Stimulated activated CD4-positive, alpha-beta T cell treated with anti-CD3 and anti-CD28 coated beads, Interleukin-4, amount 100 ng/mL, for 1 hour (primary cell): Measurements from ENCODE around the gene AFDN.

ENCODE experiments used
- DNase-seq: peaks from one replicate; pipeline ENCODE4 v3.0.0-alpha.2; 2020

Gene AFDN

DNA sequence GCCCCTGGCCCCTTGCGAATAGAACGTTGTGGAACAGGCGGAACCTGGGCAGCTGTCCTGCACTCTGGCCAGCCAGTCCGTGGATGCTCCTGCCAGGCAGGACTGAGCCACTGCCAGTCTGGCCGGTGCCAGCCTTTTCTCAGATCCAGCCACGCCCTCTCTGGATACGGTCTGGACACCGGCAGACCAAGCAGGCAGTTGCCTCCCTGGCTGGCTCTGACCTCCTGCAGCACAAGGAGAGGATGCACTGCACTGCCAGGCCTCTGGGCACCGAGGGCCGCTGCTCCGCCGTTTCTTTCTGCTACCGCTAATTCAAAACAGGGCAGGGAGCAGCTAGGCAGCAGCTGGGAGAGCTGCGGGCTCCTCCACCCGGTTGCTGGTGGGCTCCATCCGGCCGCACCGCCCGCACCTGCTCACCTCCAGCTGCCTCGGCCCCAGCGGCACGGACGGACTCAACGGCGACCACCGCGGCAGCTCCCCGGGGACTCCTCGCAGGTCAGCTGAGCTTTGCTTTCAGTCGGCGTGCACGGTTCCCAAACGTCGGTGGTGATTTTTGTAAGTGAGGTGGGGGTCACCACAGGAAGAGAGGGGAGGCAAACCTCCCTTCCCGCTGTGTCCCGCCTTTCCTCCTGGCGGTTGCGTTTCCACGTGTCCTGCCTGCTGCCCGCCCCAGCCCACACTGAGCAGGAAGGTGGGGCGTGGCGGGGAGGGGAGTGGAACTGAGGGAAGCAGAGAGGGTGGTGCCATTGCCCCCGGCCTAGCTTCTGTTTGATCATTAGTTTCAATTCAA is 30.3 kb upstream of the AFDN start:
- DNase-seq = no peak

DNA sequence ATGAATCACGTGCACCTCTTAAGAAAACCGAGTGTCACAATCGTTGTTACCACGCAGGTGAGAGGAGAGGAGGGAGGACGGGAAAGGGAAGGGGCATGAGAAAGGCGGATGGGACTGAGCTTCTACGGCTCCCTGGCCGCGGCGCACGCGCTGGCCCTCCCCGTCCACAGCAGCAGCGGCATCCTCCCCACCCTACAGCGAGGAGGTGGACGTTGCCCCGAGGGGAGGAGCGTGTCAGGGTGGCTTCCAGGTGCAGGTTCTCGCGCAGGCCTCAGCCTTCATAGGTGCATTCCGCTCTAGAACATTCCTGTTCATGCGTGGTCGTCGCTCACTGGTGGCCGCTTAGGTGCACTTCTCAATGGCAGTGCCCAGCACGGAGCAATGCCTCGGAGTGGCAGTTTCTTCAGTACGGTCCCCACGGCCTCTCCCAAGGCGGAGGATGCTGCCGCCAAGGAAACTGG is 29.7 kb upstream of the AFDN start:
- DNase-seq = no peak

DNA sequence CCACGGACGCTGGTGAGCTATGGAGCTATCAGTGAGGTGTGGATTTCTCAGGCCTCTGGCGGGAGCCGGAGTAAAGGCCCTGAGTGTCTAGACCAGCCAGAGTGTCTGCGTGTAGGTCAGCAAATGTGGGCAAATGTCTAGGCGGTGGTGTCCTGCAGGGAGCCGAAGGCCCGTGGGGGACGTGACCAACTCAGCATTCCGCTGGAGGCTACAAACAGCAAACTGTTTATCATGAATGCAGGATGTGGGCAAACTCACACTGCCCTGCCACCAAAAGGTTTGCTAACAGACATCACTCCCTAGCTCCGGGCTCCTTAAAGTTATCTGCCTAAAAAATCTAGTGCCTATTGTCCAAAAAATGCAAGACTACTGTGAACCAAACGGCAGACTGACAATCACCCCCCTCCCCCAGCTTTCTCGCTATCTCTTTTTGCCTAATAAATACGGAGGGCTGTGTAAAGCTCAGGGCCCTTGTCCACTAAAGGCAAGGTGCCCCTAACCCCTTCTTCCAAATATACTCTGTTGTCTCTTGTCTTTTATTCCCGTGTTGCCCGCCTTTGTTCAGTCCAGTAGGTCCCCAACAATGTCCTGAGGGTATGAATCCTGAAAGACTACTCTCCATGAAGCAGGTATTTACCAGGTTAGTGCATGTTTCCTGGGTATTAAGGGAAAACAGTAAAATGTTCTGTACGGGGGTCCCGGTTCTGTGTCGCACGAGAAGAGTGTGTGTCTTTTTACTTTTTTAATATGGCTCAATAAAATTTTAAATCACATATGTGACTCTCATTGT is 29.0 kb upstream of the AFDN start:
- DNase-seq = no peak

DNA sequence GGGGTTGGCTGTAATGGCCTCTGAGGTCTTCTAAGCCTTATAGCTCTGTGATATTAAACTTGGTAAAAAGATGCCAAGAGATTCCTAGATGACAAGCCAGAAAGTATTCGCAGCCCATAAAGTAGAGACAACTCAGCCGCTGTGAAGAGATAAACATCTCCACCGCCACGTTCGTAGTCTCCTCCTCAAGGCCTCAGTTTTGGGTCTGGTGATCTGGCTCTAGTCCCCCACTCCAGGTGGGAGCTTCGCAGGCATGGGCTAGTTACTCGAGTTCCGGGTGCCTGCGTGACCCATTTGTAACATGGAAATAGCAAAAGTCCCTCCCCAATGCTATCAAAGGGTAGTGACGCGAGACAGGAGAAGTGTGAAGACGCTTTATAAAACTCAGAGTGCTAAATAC is 28.3 kb upstream of the AFDN start:
- DNase-seq = no peak

DNA sequence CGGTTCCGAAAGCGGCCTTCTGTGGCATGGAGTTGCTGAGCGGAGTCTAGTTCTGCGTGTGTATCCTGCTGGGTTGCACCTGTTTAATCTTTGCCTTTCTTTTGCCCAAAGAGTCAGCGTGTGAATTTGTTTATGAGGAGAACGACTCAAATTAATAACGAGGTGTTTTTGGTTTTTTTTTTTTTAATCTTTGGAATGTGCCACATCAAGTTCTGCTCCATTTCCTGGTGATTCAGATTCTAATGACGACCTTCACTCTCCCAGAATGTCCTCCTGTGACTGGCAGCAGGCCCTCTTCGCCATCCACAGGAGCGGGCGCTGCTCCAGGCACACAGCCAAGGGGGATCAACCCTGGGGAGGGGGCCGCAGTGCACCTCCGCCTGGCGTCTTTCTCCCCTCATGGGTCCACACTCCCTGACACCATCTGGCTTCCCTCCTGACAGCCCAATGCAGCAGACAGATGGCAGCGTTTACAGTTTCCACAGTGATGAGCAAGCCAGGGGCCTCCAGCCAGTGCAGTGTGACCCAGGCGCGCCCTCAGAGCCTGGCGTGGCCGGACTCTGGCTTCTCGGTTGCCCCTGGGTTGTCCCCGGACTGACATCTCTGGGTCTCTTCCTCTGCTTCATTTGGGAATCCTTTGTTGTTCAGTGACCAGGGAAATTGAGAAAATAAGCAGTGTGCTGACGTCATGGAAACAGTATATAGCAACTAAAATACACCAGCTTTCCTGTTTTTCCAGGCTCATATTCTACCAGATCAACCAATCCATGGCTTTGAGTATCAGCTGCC is 27.5 kb upstream of the AFDN start:
- DNase-seq = no peak

DNA sequence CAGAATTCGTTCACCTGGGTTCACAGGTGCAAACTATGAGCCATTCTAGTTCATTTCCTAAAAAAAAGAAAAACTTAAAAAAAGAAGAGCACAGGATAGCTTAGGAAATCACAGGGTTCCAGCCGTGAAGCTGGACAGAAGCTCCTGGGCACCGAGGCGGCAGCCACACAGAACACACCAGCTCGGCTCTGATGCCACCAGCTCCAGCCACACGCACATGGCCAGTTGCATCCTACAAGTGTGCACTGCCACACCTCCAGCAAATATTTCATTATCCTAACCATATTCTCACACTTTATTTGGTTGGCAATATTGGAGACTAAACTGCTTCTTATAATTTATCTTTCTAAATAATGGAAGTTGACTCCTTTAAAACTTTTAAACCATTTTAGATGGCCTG is 26.2 kb upstream of the AFDN start:
- DNase-seq = no peak

DNA sequence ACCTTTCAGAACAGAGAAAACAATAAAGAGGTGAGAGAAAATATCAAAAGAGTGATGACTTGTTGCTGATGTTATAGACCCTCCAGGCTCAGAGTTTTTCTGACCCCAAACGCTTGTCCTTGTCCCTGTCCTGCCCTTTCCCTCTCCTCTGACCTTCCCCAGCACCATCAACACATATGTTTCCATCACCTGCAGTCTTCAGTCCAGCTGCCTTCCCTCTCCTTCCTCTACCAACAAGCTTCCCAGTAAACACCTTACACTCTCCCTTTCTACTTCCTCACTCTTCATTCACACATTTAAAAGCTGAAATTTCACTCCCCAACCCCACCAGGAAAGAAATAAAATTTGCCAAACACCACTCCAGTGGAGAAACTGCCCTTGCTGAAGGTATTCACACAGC is 25.4 kb upstream of the AFDN start:
- no peak for DNase-seq

DNA sequence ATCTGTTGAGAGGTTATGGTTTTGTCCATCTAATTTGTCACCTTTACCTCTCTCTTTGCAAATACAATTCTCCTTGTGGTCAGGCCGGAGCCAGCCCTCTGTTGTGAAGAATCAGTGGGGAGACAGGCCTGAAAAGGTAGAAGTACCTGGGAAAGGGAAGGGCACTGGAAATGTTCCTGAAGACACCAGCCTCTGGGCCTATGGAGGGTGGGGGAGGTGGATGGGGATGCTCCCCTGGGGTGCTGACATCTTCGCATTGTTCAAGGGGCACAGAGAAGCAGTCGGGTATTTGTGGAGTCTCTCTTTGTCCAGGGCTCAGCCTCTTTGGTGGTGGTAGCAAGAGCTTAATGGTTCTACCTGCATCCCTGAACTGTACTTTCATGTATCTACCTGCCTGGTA is 24.4 kb upstream of the AFDN start:
- DNase-seq = no peak

DNA sequence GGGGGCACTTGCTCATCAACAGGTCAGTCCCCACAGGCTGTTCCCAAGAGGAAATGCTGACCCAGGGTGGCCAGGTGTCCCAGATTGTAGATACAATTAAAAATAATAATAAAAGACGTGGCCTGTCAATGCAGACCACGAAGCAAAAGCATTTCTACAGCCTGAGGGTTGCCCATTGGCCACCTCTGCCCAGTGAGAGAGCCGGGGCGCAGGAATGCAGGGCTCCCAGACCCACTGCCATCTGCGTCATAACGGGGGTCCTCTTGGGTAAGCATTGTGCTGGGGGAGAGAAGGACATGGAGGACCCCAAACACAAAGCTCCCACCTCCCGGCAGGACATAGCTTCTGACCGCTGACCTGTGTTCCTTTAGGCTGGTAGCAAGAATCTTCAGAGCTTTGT is 22.9 kb upstream of the AFDN start:
- no peak for DNase-seq

DNA sequence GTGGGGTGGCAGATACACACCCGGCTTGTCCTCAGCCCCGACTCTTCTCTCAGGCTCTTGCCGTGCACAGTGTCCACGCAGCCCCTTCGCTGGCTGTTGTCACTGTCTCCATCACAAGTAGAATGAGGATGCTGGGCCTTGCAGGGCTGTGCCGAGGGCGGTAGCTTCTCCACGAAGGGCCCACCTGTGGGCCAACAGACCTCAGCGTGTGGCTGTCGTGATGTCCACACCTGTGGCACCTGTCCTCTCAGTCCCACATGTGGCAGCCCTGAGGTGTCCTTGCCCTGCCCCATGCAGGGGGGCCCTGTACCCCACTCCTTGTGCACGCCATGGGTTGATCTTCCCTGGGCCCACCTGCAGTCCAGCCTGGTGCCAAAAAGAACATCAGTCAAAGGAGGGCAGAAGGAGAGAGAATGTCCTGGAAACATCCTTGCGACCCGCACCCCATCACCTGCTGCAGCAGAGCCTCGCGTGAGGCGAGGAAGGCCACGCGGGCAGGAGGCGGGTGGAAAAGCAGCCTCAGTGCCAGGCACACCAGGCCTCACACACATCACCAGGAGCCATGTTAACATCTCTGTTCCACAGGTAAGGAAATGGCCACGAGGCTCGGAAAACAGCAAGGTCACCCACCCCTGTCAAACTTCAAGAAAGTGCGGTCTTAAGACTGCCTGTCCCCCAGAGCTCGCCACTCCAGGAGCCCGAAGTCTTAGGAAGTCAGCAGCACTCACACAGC is 22.3 kb upstream of the AFDN start:
- DNase-seq = no peak

DNA sequence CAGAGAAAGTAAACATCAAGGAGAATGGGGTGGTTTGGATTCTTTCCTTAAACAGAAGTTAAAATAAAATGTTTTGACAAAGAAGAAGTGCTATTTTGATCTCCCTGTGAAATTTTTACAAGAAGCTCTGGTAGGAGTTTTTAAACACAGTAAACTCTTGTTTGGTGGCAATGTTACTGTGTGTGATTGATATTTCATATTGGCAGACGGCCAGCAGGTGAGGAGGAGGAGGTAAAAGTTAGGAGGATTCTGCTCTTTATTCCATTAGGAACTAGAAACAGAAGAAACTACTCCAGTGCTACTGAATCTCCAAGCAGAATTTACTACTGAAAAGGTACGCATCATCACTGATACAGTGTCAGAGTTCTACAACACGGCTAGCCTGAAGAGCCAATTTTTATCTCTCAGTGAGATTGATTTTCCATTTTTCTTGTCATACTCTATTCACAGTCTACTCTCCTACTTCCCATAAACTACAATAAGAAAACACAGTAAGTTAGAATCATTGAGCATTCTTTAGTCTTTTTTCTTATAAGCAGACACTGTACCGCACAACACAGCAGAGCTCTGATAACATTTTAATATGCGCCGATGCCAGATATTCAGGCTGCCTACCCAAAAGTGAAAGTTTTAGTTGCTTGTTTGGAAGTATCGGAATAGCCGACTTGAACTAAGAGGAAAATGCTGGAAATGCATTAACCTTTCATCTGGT is 21.2 kb upstream of the AFDN start:
- DNase-seq = no peak

DNA sequence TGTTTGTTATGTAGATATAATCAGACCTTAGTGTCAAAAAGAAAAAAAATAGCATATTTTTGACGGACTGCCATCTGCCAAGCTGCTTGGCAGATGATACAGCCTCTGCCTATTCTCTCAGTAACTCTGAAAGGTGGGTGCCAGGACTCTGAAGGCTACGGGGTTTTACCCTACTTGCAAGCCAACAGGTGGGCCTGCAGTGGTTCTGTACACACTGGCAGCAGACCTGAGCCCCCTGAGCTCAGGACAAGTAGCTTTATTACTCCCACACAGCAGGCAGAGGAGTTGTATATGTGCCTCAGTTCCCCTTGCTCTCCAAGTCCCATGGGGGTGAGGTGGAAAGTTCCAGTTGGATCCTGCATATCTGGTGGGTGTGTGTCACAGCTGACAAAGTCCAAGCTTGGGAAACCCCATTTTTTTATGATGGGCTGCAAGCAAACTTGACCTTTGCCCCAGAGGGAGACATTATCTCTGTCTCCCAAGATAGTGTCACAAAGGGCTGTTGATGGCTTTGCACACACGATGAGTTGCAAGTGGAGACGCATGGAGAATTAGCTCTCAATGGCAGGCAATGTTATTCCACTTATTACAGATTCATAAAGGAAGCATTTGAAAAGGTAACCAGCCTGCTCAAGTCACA is 20.5 kb upstream of the AFDN start:
- DNase-seq = no peak

DNA sequence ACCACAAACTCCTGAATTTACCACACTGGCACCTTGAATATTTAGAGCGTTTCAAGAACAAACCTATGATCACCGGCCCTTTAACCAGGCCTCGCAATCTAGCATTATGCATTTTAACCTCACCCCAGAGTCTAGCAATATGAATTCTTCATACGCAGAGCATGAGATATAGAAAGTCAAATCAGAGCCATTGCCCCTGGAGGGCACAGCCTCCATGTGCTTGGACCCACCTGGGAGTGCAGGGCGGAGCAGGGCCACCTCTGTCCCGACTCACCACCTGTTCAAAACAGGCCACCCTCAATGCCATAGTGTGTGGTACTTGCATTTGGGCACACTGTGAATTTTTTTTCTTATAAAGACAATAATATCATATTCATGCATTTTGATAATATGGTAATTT is 19.5 kb upstream of the AFDN start:
- DNase-seq = no peak

DNA sequence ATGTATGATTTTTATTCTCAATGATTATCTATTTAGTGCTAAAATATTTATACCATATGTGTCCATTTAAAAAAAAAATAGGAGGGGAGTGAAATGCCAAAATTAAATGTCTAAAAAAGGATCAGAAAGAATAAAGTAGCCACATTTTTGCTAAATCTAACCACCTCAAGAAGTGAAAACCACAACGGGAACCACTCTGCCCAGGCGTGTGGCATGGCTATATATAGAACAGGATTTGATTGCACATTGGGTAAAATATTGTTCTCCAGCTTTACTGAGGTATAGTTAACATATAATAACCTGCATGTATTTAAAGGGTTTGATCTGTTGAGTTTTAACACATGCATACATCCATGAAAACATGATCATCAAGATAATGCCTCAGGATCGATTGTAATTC is 19.0 kb upstream of the AFDN start:
- DNase-seq = no peak

DNA sequence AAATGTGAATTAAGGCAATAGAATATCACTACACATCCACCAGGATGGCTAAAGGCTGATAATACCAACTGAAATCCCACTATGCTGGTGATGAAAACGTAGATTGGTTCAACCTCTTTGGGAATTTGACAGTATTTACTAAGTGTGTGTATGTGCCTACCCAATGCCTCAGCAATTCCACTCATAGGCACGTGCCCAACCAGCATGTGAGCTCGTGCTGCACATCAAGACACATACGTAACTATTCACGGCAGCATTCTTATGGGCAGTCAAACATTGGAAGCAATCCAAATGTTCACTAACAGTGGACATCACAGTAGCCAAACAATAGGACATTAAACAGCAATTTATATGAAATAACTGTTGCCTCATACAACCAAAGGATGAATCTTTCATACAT is 15.7 kb upstream of the AFDN start:
- no peak for DNase-seq

DNA sequence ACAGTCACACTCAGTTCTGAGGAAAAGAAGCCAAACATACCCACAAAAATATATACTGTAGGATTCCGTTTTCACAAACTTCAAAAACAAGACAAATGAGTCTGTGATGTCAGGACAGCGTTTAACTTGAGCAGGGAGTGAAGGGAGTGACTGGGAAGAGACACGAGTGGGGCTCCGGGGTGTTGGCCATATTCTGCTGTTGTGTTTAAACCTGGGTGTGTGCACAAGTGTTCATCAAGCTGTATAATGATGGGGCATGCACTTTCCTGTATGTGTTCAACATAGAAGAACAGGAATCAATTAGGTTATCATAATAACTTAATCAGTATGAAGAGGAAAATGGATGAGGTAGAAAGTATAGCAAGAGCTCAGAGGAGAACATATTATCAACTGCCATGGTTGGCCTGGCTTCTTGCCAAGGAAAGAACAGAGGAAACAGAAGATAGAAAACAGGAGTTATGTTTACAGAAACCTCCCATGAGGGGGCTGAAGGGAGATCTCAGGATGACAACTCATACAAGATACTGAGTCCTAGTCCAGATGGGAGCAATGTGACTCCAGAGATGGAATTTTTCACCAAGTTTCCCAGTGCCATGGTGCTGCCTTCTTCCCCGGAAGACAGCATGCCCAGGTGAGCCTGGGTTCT is 15.1 kb upstream of the AFDN start:
- DNase-seq = no peak

DNA sequence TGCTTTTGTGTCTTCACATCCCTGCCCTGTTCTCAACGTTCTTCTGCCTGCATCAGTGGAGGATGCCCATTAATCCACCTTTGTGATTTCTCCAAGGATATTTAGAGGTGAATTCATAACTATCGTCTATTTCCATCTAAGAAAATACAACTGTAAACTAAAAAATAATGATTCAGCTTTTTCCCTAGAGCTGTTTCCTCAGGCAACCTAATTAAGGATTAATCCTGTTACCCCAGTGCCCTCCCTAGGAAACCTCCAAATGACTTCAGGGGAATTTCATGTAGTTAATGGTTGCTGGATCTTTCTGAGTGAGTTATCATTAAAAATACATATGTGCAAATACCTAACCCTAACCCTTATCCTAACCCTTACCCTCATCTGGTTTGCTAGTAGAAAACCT is 14.6 kb upstream of the AFDN start:
- DNase-seq = no peak

DNA sequence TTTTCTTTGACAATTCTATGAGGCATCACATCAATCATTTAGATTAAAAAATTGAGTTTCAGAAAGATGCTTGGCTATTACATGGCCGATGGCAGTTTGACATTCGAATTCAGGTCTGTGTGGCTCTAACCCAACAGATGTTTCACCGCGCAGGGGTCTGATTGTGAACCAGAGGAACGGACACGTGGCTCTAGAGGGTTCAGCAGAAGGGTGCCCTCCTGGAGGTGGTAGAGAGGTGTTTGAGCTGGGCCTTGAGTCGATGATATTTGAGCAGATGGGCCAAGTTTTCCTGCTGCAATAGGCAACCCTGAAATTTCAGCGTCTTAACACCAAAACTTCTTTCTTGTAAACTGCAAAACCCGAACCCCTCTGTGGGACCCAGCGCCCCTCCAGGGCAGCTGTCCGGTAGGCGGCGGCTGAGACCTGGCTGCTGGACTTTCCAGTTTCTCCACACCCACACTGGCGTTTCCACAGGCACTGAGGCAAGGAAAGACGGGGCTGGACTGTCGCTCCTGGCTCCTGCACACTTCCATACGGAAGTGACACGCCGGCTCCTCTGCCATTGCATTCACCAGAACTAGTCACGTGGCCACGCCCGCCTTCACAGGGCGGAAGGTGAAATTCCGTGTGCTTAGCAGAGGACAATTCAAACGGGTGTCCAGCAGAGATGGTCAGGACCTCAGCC is 11.3 kb upstream of the AFDN start:
- DNase-seq = no peak

DNA sequence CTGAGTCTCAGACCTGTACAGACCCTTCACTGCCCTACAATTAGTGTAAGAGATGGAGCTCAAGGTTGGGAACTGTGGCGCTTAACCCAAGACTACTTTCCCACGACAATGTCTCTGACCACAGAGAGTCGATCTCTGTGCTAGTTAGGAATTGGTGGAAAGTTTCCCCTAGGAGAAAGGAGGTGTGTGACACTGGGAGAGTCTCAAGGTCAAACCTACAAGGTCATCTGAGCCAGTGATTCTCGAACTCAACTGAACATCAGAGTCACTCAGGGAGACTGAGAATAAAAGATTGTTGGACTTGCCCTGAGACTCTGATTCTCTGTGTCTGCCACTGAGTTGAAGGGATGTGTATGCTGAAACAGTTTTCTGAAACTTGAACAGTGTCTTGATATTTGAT is 9.7 kb upstream of the AFDN start:
- DNase-seq = no peak

DNA sequence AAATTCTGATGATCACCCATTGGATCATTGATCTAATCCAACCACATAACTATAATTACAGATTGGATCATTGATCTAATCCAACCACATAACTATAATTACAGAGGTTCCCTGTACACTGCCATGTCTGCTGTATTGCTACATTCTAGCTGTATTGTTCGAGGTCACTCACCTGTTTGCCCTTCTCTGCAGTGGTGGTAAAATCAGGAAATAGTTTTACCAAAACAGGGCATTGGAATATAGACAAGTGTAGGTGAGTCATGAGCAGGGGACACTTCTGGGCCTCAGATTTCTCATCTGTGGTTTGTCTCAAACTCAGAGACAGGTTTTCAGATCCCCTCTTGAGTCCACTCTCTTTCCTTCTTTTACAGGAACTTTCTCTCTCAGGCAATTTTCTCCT is 9.0 kb upstream of the AFDN start:
- no peak for DNase-seq

DNA sequence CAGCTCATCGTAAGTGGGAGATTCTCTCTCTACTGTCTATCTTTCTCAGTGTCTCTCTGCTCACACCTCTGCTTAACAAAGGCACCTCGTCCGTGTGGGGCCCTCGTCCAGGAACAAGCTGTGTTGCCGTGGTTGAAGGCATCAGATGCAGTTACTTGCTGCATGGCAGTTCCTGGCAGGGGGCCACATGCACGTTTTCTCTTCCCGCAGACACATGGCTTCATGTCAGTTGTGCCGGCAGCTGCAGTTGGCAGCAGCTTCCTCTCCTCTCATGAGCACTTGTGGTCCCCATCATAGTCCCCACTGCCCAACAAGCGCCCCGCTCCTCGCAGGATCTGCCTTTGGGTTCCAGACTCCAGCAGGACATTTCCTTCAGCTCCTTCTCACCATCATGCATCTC is 7.1 kb upstream of the AFDN start:
- no peak for DNase-seq
